Activated B cell treated with CpG ODN at 0.5 μM for 24 hours (primary cell): ENCODE data around the gene STC2. TPM values are rescaled to one million over a fixed set of nuclear protein-coding genes. Genes with fewer than 3 reads are reported as not detected.

Experiments
- ATAC-seq: fragments of 200-7000 bp; cut with Tn5 transposase; one replicate; pipeline ENCODE4 v1.10.0; 2021; ENCODE audit warnings: low read depth, mild to moderate bottlenecking, moderate library complexity
- CTCF ChIA-PET: fragments of 350-600 bp; sonication (Branson Sonifier 250); formaldehyde crosslinking; loops from one replicate; lab custom pipeline; 2021; ENCODE audit warnings: antibody characterized with exemption; lab: Charles Lee
- POLR2A ChIA-PET: fragments of 350-600 bp; sonication (Branson Sonifier 250); formaldehyde crosslinking; loops from one replicate; lab custom pipeline; 2021; ENCODE audit warnings: antibody characterized with exemption; lab: Charles Lee
- DNase-seq: peaks from one replicate; pipeline ENCODE4 v3.0.0; 2022
- H3K27ac Mint-ChIP-seq: one replicate; pipeline ENCODE4 v1.8.0; 2020; ENCODE audit warnings: mixed read lengths
- H3K27me3 Mint-ChIP-seq: one replicate; pipeline ENCODE4 v1.8.0; 2021; ENCODE audit warnings: mixed read lengths
- H3K36me3 Mint-ChIP-seq: one replicate; pipeline ENCODE4 v1.8.0; 2021; ENCODE audit warnings: low read depth, mixed read lengths
- H3K4me1 Mint-ChIP-seq: one replicate; pipeline ENCODE4 v1.8.0; 2021; ENCODE audit warnings: mixed read lengths
- H3K4me3 Mint-ChIP-seq: one replicate; pipeline ENCODE4 v1.8.0; 2020; ENCODE audit warnings: mild to moderate bottlenecking, mixed read lengths
- H3K9me3 Mint-ChIP-seq: one replicate; pipeline ENCODE4 v1.8.0; 2020; ENCODE audit warnings: mixed read lengths
- intact Hi-C: fragments of 100-400 bp; cut with micrococcal nuclease; formaldehyde crosslinking; loops from one replicate; pipeline ENCODE4 v1.15.1; 2024
- total RNA-seq: library from RNA; stranded (reverse); gene quantifications from 2 replicates; pipeline ENCODE4 v1.2.3, GENCODE V29; 2022
- TF ChIP-seq, protein P1 (sequence below): fragments of 200-600 bp; IDR thresholded peaks from one replicate; pipeline ENCODE4 v1.8.0; 2022; ENCODE audit warnings: antibody characterized with exemption, mild to moderate bottlenecking

Gene STC2
- total RNA-seq, 1 donor from 2014 or later: 0.29 TPM

DNA sequence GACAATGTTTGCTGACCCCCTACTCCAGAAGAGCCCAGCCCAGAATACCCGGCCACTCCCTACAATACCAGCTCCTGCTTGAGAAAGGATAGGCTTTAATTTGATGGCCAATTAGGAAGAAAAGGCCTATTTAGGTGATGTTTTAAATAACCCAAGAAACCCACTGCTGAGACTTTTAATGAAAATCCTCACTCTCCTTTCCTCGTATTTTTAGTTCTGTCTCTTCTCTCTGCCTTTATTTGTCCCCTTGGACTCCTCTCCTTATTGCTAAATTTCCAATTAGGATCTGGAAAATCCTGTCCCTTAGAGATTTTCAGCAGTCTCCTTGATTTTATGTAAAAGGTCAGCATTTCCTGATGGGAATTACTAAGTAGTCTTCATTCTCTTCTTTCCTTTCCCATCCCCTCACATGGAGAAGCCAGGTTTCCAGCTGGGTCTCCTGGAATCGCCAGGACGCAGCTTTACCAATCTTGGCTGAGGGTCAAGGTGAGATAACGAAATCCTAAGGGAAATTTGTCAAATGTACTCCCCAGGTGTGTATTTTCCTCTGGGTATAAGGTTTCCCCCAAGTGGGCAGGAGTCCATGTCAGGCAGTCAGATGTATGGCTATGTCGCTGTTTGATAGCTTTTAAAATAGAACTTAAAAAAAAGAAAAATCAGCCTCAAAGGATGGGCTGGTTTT is 11.7 kb downstream of the STC2 start:
- TF ChIP-seq, protein P1, sequence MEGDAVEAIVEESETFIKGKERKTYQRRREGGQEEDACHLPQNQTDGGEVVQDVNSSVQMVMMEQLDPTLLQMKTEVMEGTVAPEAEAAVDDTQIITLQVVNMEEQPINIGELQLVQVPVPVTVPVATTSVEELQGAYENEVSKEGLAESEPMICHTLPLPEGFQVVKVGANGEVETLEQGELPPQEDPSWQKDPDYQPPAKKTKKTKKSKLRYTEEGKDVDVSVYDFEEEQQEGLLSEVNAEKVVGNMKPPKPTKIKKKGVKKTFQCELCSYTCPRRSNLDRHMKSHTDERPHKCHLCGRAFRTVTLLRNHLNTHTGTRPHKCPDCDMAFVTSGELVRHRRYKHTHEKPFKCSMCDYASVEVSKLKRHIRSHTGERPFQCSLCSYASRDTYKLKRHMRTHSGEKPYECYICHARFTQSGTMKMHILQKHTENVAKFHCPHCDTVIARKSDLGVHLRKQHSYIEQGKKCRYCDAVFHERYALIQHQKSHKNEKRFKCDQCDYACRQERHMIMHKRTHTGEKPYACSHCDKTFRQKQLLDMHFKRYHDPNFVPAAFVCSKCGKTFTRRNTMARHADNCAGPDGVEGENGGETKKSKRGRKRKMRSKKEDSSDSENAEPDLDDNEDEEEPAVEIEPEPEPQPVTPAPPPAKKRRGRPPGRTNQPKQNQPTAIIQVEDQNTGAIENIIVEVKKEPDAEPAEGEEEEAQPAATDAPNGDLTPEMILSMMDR: no peak
- ChIA-PET POLR2A (no interaction called here), CTCF (no interaction called here)
- Mint-ChIP-seq H3K27ac (no peak overlapping the region), H3K4me3 (no peak overlapping the region), H3K9me3 (no peaks in the 10 kb centered on the region), H3K36me3 (no peaks in the 10 kb centered on the region), H3K4me1 (no peaks in the 10 kb centered on the region), H3K27me3 (peaks cover 36% of the 10 kb centered on the region)
- ATAC-seq (no peak), DNase-seq (no peak)
- intact Hi-C loops: no loop called here

DNA sequence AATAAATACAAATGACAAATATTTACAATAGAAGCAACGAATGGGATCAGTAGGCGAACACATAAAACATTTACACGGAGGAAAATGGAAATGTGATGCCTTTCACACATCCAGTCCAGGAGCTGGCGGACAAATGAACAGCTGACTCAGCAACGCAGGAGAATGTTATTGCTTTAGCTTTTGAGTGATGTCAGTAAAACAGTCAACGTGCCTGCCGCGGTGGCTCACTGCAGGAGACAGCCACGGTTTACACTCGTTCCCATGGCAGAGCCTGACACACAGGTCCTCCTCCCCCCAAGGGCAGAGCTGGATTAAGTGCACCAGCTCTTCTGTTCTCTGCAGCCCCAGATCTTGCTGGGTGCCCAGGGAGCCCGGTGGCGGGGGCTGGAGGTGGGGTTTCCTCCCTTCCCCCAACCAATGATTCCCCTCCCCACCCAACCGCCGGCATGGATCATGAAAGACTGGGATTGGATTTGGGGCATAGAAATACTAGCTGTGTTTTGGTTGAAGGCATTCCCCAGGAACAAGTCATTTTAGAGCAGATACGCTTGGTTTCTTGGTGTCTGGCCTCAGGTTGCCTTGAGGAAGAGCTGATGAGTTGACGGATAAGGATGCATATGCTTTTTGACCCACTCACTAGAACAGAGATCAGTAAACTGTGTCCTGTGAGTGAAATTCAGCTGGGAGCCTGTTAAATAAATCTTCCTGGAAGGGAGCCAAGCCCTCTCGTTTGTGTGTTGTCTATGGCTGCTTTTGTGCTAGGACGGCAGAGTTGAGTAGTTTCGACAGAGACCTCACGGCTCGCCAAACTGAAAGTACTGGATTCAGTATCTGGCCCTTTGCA is 12.5 kb downstream of the STC2 start:
- POLR2A ChIA-PET: no interaction called here
- Mint-ChIP-seq H3K4me3 (no peak overlapping the region), H3K27me3 (peaks cover 42% of the 10 kb centered on the region), H3K9me3 (no peaks in the 10 kb centered on the region), H3K27ac (no peak overlapping the region), H3K36me3 (no peaks in the 10 kb centered on the region), H3K4me1 (no peaks in the 10 kb centered on the region)
- ATAC-seq (no peak), DNase-seq (no peak)
- TF ChIP-seq, protein P1: no peak
- intact Hi-C loops: no loop called here
- CTCF ChIA-PET: no interaction called here

DNA sequence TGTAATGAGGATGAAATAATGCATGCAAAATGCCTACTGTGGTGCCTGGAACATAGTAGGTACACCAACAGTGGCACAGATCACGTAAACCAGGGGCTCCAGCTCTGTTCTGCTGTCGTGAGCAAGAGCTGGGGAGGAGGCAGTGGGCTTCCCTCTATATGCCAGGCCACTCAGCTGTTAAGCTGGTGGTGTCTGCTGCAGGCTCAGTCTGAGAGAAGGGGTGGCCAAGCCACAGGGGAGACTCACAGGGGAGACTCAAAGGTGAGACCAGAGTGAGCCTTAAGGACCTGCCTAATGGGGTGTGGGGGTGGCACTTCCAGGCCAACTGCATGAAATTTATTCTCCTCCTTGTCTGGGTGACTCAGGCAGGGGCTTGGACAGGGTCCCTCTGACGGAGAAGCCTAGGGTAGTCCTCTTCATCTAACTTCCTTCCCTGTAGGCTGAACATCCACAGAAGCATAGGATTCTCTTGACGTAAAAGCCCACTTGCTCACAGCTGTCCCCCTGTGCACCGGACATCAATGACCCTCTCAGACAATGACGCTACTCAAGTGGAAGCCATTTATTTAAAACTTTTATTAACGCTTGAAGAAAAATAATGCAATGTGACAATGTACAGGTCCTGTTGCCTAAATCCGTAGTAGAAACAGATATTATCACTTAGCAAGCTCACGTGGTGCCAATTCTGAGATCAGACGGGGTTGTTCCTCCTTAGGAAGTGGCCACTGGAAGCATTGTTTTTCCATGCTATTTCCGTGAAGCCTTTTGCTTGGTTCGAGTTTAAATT is 13.9 kb downstream of the STC2 start:
- no peak for ATAC-seq
- Mint-ChIP-seq H3K4me3 (no peak overlapping the region), H3K9me3 (no peaks in the 10 kb centered on the region), H3K36me3 (no peaks in the 10 kb centered on the region), H3K27me3 (peaks cover 50% of the 10 kb centered on the region), H3K27ac (no peak overlapping the region), H3K4me1 (no peaks in the 10 kb centered on the region)
- ChIA-PET CTCF (no interaction called here), POLR2A (no interaction called here)
- DNase-seq: no peak
- TF ChIP-seq, protein P1: no peak
- intact Hi-C loops: no loop called here

DNA sequence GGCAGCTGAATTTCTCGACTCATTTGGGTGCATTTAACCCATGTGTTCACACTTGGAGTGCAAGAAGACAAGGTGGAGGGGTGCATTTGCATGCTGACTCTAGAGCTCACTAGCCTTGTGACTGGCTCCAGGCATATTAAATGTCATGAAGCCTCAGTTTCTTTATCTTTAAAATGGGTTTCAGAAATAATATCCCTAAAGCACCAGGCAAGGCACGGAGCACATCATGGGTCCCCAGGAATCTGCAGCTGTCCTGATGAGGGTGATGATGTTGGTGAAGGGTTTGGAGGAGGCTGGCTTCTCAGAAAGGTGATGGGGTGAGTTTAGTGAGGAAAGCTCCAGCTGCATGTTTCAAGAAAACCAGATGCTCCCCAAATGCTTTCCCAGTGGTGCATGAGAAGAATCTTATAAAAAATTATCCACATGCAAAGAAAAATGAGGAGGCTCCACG is 14.8 kb downstream of the STC2 start:
- intact Hi-C loops: no loop called here
- ATAC-seq (no peak), DNase-seq (no peak)
- TF ChIP-seq, protein P1: no peak
- ChIA-PET CTCF (no interaction called here), POLR2A (no interaction called here)
- Mint-ChIP-seq H3K9me3 (peaks cover 5% of the 10 kb centered on the region), H3K27ac (no peak overlapping the region), H3K27me3 (peaks cover 50% of the 10 kb centered on the region), H3K36me3 (no peaks in the 10 kb centered on the region), H3K4me3 (no peak overlapping the region), H3K4me1 (no peaks in the 10 kb centered on the region)

DNA sequence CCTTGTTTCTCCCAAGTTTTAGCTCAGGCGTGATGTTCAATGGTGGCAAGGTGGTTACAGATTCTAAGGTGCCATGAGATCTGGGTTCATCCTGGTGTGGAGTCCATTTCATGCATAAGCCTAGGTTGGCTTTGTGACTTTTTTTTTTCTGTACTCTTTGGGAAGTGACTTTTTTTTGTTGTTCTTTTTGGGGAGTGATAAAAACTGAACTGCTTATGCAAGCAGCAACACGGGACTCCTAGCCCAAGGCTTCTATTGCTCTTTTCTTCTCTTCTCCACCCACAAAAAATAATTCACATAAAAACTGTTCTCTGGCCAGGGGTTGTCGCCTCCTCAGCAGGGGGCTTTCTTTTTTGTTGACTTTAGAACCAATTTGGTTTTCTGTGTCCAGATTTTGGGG is 15.4 kb downstream of the STC2 start:
- ChIA-PET POLR2A (no interaction called here), CTCF (no interaction called here)
- no peak overlapping the region for H3K4me3 Mint-ChIP-seq
- ATAC-seq (no peak), DNase-seq (no peak)
- peaks cover 51% of the 10 kb centered on the region for H3K27me3 Mint-ChIP-seq
- intact Hi-C loops: no loop called here
- H3K36me3 Mint-ChIP-seq: no peaks in the 10 kb centered on the region
- H3K9me3 Mint-ChIP-seq: peaks cover 9% of the 10 kb centered on the region
- H3K4me1 Mint-ChIP-seq: no peaks in the 10 kb centered on the region
- TF ChIP-seq, protein P1: no peak
- no peak overlapping the region for H3K27ac Mint-ChIP-seq
